Measurements from ENCODE around the gene CATSPER1. TPM values are rescaled to one million over a fixed set of nuclear protein-coding genes. Genes with fewer than 3 reads are reported as not detected.

CATSPER1 gene
- total RNA-seq, 2 donors from 2014 or later, result 0.35 TPM; not detected in 1

DNA sequence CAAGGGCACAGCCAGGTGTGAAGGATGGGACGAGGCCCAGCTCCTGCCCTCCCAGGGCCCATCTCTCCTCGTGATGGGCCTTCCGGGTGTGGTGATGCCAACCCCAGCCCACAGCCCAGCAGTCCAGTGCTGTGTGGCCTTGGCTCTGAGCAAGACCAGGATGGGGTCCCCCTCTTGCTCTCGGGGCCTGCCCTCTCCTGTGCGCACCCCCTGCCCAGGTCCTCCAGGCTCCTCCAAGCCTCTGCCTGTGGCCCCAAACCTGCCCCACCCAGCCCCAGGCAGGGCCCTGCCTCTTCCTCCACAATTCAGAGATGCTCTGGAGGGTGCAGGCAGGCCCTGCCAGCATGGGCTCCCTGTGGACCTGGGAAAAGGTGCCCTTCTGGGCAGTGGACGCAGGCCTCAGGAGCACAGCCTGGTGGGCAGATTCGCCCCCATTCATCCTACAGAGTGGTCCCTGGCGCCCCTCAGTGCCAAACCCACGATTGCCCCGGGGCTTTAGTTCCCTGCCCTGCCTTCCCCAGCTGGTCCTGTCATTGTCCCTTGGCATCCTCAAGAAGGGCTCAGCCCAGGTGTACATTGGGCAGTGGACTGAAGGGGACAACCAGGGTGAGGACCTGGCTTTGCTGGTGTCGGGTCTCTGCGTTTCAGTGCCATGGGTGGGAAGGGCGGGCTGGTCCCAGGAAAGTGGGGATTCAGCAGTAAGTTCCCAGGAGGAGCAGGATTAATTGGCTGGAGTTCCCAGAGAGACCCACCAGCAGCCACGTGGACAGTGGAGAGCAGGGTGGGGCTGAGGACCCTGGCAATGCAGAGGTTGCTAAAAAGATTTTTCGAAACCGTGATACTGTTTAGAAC lies 44.1 kb downstream of the CATSPER1 start:
- no peak for DNase-seq
- Histone ChIP-seq H3K4me1 (no peaks in the 10 kb centered on the region), H3K9me3 (no peaks in the 10 kb centered on the region), H3K36me3 (peaks cover 13% of the 10 kb centered on the region), H3K27me3 (no peaks in the 10 kb centered on the region), H3K9ac (ENCODE audit: low read depth in 2 of 2, low read length in 2 of 2) (no peak overlapping the region), H3K4me3 (no peak overlapping the region), H3K27ac (no peak overlapping the region)
- intact Hi-C loops (cut with DNase I), result no loop called here
- TF ChIP-seq, protein P1, sequence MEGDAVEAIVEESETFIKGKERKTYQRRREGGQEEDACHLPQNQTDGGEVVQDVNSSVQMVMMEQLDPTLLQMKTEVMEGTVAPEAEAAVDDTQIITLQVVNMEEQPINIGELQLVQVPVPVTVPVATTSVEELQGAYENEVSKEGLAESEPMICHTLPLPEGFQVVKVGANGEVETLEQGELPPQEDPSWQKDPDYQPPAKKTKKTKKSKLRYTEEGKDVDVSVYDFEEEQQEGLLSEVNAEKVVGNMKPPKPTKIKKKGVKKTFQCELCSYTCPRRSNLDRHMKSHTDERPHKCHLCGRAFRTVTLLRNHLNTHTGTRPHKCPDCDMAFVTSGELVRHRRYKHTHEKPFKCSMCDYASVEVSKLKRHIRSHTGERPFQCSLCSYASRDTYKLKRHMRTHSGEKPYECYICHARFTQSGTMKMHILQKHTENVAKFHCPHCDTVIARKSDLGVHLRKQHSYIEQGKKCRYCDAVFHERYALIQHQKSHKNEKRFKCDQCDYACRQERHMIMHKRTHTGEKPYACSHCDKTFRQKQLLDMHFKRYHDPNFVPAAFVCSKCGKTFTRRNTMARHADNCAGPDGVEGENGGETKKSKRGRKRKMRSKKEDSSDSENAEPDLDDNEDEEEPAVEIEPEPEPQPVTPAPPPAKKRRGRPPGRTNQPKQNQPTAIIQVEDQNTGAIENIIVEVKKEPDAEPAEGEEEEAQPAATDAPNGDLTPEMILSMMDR (IDR thresholded peaks at IDR 0.05), result no peak

DNA sequence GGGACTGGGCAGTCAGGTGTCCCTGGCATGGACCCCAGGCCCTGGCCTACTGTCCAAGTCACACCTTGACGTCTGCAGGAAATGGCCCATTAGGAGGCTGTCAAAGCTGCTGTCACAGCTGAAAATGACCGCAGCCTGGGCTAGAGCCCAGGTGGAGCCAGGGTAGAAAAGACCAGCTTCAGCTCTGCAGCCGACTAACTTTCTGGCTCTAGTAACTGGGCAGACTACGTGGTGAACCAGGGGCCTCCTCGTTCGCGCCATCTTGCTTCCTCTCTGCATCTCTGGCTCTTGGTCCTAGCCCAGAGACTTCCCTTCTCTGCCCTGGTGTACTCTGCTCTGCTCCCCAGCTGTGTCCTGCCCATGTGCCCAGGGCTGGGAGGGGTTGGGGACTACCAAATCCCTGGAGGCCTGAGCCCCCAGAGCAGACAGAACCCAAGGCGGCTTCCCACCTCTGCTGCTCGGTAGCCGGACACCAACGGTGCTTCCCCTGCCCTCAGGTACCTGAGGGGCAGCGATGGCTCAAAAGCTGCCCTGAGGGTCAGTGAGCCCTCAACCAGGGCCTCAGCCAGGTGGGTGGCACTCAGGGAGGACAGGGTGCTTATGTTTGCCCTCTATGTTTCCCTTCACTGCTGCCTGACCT lies 45.1 kb downstream of the CATSPER1 start:
- Histone ChIP-seq H3K9me3 (no peaks in the 10 kb centered on the region), H3K27ac (no peak overlapping the region), H3K27me3 (no peaks in the 10 kb centered on the region), H3K36me3 (peaks cover 13% of the 10 kb centered on the region), H3K9ac (ENCODE audit: low read depth in 2 of 2, low read length in 2 of 2) (no peak overlapping the region), H3K4me3 (no peak overlapping the region), H3K4me1 (no peaks in the 10 kb centered on the region)
- DNase-seq, result no peak
- intact Hi-C loops (cut with DNase I), result no loop called here
- TF ChIP-seq, protein P1 (IDR thresholded peaks at IDR 0.05), result no peak

DNA sequence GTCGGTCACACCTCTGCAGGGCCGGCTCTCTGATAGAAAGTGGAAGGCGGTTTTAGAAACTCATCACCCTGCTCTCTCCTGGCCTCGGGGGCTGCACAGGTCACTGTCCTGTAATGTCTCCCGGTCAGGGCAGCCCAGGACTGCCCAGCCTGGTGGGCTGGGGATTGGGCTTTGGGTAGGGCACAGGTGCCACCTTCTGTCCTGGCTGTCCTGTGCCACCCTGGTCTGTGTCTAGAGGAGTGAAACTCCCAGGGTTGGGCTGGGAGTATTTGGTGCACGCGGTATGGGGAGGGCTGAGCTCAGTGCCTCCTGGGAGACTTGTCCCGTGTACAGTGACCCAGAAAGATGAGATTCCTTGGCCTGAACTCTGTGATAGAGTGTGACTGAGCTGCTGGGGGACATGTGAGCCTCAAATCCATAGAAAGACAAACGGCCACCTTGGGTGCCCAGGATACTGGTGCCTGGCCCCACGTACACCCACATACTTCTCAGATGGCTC lies 47.0 kb downstream of the CATSPER1 start:
- H3K36me3 ChIP-seq, result peaks cover 13% of the 10 kb centered on the region
- no peaks in the 10 kb centered on the region for H3K27me3 ChIP-seq
- DNase-seq, result no peak
- H3K9ac ChIP-seq (ENCODE audit: low read depth in 2 of 2, low read length in 2 of 2), result no peak overlapping the region
- TF ChIP-seq, protein P1 (IDR thresholded peaks at IDR 0.05), result no peak
- H3K4me3 ChIP-seq, result no peak overlapping the region
- H3K4me1 ChIP-seq, result no peaks in the 10 kb centered on the region
- no peak overlapping the region for H3K27ac ChIP-seq
- intact Hi-C loops (cut with DNase I), result no loop called here
- H3K9me3 ChIP-seq, result no peaks in the 10 kb centered on the region

DNA sequence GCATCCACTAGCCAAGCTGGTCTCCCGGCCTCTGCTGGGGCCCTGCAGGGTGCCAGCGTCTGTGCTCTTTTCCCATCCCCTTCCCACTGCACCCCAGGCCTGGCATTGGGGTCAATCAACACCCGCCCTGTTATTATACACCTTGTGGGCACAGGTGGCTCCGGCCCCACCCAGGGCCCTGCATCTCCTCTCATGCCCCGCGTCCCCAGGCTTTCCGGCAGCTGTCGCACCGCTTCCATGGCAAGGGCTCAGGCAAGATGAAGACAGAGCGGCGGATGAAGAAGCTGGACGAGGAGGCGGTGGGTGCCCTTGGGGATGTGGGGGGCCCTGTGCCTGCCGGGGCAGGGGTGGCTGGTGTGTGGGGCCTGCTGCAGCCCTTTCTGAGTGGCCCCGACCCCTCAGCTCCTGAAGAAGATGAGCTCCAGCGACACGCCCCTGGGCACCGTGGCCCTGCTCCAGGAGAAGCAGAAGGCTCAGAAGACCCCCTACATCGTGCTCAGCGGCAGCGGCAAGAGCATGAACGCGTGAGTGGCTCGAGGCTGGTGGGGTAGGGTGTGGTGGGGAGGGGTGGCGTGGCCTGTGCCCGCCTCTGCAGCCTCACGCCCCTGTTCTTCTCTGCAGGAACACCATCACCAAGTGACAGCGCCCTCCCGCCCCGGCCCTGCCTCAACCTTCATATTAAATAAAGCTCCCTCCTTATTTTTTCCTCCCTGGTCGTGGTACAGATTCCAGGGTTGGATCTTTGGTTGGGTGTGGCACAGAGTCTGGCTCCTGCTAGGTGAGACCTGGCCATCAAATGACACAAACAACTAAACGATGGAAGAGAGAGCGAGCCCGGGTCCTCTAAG lies 47.7 kb downstream of the CATSPER1 start:
- DNase-seq, result no peak
- H3K36me3 ChIP-seq, result peaks cover 13% of the 10 kb centered on the region
- intact Hi-C loops (cut with DNase I), result no loop called here

More for the DNA sequence above, 47.7 kb downstream of the CATSPER1 start:
- Histone ChIP-seq H3K4me1 (no peaks in the 10 kb centered on the region), H3K4me3 (no peak overlapping the region), H3K27ac (no peak overlapping the region), H3K9ac (ENCODE audit: low read depth in 2 of 2, low read length in 2 of 2) (no peak overlapping the region), H3K27me3 (no peaks in the 10 kb centered on the region), H3K9me3 (no peaks in the 10 kb centered on the region)
- TF ChIP-seq, protein P1 (IDR thresholded peaks at IDR 0.05), result no peak

All from colonic mucosa (tissue), 4 donors.